NB4 (cell line): ENCODE data around the gene FAM200C.

Experiments
- DNase-seq: peaks from one replicate; pipeline ENCODE4 v3.0.0; 2010; ENCODE audit warnings: low read depth
- H3K4me3 ChIP-seq: one replicate; pipeline ENCODE4 v1.5.1; 2011; ENCODE audit warnings: mild to moderate bottlenecking, low read depth, low read length, moderate library complexity
- CTCF ChIP-seq: IDR thresholded peaks from one replicate; pipeline ENCODE4 v1.5.1; 2012; ENCODE audit warnings: low read depth, low read length
- MAX ChIP-seq: IDR thresholded peaks from 2 replicates; pipeline ENCODE4 v1.6.1; 2011; ENCODE audit warnings: low read depth, low read length
- MYC ChIP-seq: IDR thresholded peaks from 2 replicates; pipeline ENCODE4 v1.6.1; 2011; ENCODE audit warnings: low read depth, low read length
- POLR2A ChIP-seq: IDR thresholded peaks from 2 replicates; pipeline ENCODE4 v1.6.1; 2011; ENCODE audit warnings: mild to moderate bottlenecking; ENCODE audit not compliant: insufficient read length; ENCODE audit errors: extremely low read depth

The FAM200C gene

GRCh38 chr5:160418561-160419457 lies 19.0 kb upstream of the FAM200C start, which contains the start of gene SLU7:
TSS of gene SLU7 (minus strand) at chr5:160419081. CDS start at chr5:160415294, 3,787 bp downstream.
- peak; percentile 97 for DNase-seq
- TF ChIP-seq MYC (peak; percentile 8), POLR2A (peak; percentile 71), CTCF (no peak), MAX (peak; percentile 24; the same call in 1 of the 2 replicates)
- peak within 1 kb of the TSS; percentile 94 for H3K4me3 ChIP-seq

GRCh38 chr5:160398806-160399205 lies 1.0 kb downstream of the FAM200C start:
- peak overlapping the region; percentile 83 for H3K4me3 ChIP-seq
- no peak for TF ChIP-seq CTCF
- no peak for TF ChIP-seq MAX
- no peak for TF ChIP-seq MYC
- TF ChIP-seq POLR2A: no peak
- DNase-seq: no peak

GRCh38 chr5:160397492-160397891 lies 2.4 kb downstream of the FAM200C start:
- no peak for DNase-seq
- no peak for TF ChIP-seq POLR2A
- no peak for TF ChIP-seq CTCF
- TF ChIP-seq MYC: no peak
- no peak for TF ChIP-seq MAX
- no peak overlapping the region for H3K4me3 ChIP-seq

GRCh38 chr5:160395111-160395510 lies 4.7 kb downstream of the FAM200C start:
- H3K4me3 ChIP-seq: no peak overlapping the region
- DNase-seq: no peak
- TF ChIP-seq MYC (no peak), POLR2A (no peak), CTCF (no peak)

- H3K4me3 ChIP-seq: no peak overlapping the region
- no peak for TF ChIP-seq POLR2A
- TF ChIP-seq CTCF: peak; percentile 8
- peak; percentile 37 for DNase-seq
Measured at GRCh38 chr5:160390787-160391696, 8.8 kb downstream of the FAM200C start.
